ENCODE results near the gene GLRX5.

GLRX5 gene

DNA sequence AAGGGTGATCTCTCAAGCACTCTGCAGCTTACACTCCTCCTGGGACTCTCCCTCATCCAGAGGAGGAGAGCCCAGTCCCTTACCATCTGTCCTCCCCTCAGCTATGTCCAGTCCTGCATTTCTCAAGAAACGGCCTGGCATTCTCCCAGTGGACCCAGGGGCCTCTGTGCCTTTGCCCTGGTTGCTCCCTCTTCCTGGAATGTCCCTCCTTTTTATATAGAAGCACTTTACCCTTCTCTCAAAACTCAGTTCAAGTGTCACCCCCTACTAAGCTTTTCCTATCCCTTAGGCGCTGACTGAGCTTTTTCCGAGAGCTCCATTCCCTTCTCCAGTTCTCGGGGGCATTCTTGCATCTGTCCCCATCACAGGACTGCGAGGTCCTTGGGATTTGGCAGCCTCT lies 8.9 kb upstream of the GLRX5 start:
- ATAC-seq (replicated peaks) (no peak), DNase-seq (no peak)
- Mint-ChIP-seq H3K9me3 (no peaks in the 10 kb centered on the region), H3K27ac (peak overlapping the region in 1 of 2 donors; percentile 9), H3K4me1 (ENCODE audit: low read depth in 2 of 2) (peaks cover 33 to 36% of the 10 kb centered on the region in 2 donors), H3K4me3 (no peak overlapping the region), H3K36me3 (ENCODE audit: insufficient read depth) (peaks cover 5% of the 10 kb centered on the region), H3K27me3 (no peaks in the 10 kb centered on the region)

DNA sequence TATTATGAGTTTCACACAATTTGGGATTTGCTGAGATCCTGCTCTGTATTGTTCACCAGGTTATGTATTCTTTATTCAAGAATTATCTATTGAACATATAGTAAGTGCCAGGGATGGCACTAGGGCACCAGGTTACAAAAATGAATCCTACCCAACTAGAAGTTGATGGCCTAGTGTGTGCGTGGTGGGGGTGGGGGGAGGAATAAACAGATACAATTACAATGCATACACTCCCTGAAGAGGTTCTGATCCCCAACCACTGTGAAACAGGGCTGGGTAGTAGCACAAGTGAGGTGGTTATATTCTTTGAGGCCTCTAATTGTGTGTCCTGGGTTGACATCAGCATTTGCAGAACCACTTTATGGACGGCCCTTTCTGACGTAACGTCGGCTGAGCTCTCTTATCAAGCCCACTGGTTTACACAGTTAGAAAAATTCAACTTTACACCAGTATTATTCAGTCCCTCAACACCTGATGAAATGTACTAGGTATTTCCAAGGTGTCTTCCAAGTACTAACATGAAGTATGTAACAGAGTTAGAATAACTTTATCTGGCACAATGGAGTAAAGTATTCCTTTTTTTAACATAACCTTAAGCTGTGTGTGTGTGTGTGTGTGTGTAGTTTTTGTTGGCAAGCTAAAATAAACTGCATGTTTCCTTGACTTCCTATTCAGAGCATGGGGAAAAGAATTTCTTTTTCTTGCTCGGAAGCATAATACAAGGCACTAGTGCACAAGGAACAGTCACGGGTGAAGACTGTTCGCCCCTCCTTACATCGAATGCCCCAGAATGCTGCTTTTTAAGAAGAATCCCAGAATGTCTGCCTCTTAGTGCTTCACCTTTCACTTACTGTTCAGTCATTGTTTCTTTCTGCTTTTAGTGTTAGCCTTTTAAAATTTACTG lies 8.1 kb upstream of the GLRX5 start:
- Mint-ChIP-seq H3K9me3 (no peaks in the 10 kb centered on the region), H3K27me3 (no peaks in the 10 kb centered on the region), H3K36me3 (ENCODE audit: insufficient read depth) (peaks cover 8% of the 10 kb centered on the region), H3K4me3 (no peak overlapping the region), H3K27ac (peak overlapping the region; percentile 11 to 52), H3K4me1 (ENCODE audit: low read depth in 2 of 2) (peaks cover 34 to 35% of the 10 kb centered on the region in 2 donors)
- ATAC-seq (replicated peaks) = no peak
- DNase-seq = no peak

DNA sequence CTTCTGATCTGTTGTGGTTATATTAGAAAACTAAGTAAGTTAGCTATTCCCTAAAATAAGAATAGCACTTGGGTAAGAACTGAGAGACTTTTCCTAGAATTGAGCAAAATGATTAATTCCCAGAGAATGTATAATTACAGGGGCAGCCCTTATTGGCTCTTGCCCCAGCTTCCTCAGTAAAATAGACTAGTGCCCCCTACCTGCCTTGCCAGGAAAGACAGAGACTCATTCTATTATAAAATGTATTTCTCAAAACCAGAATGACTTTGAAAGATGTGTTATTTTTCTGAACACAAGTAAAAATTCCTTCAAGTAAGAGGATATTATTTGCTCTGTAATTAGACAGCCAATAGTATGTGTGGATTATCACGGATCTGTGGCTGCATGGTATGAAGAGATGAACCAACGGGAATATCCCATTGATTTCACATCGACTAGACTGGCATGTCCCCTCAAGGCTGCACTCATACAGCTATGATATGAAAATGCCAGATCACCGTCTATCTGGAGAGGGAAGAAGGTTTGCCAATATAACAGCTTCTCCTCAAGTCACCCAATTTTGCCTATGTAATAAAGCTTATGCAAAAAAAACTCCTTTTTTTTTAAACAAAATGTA lies 7.4 kb upstream of the GLRX5 start:
- Mint-ChIP-seq H3K27ac (peak overlapping the region; percentile 11 to 52), H3K4me1 (ENCODE audit: low read depth in 2 of 2) (peaks cover 34 to 35% of the 10 kb centered on the region in 2 donors)

DNA sequence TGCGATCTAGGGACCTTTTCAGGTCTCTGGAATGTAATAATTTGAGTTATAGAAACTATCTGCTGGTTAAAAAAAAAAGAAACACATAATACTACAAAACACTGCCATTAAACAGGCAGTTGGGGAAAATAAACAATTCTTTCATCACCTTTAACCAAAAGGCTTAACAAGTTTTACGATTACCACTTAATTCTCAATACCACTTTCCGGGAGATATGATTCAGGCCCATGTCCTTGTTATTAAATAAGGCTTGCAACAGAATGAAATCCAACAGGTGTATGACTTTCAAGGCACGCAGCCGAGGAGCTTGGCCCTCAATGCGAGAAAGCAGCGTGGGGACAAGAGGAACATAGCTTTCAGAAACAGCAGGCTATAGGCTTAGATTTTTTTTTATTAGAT lies 5.6 kb upstream of the GLRX5 start:
- Mint-ChIP-seq H3K27me3 (no peaks in the 10 kb centered on the region), H3K4me3 (no peak overlapping the region), H3K36me3 (ENCODE audit: insufficient read depth) (peaks cover 9% of the 10 kb centered on the region), H3K27ac (no peak overlapping the region), H3K4me1 (ENCODE audit: low read depth in 2 of 2) (peaks cover 26 to 34% of the 10 kb centered on the region in 2 donors), H3K9me3 (no peaks in the 10 kb centered on the region)
- ATAC-seq (replicated peaks) (no peak), DNase-seq (no peak)

More for the DNA sequence above, 7.4 kb upstream of the GLRX5 start:
- peaks cover 5% of the 10 kb centered on the region for H3K36me3 Mint-ChIP-seq (ENCODE audit: insufficient read depth)
- peak; percentile 20 for ATAC-seq (replicated peaks)
- no peak overlapping the region for H3K4me3 Mint-ChIP-seq
- peak; percentile 41 to 56 (median 53) for DNase-seq
- H3K27me3 Mint-ChIP-seq = no peaks in the 10 kb centered on the region
- H3K9me3 Mint-ChIP-seq = no peaks in the 10 kb centered on the region

DNA sequence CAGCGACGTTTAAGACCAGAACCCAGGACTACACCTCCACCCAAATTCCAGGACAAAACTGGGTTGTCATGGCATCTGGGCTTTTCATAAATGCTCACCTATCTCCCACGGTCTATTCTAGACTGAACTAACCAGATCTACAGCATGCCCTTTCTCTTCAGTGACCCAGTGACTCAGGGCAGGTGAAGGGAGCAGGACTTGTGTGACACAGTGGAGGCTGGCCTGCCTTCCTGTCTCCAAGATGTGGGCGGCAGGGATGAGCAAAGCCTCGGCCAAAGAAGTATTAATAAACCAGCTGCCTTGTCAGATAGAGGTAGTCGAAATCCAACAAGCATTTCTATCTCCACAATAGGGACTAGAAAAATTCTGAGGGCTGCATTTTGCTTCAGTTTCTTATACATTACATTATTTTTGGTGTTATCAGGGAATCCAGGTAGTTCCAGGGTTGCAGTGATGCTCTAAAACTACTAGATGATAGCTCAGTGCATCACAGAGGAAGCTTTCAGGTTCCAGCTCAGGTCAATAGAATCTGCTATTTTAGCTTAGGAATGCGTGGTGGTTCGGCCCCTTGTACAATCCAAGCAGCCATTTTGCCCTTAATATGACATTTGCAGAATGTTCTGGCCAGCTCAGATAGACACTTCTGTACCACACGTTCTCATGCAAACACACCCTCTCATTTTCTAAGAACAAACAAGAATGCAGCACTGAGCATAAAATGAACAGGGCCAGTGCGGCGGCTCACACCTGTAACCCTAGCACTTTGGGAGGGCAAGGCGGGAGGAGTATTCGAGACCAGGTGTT lies 4.2 kb upstream of the GLRX5 start:
- H3K27me3 Mint-ChIP-seq = no peaks in the 10 kb centered on the region
- H3K36me3 Mint-ChIP-seq (ENCODE audit: insufficient read depth) = peaks cover 16% of the 10 kb centered on the region
- H3K27ac Mint-ChIP-seq = peak overlapping the region in 1 of 2 donors; percentile 32
- peaks cover 27 to 33% of the 10 kb centered on the region in 2 donors for H3K4me1 Mint-ChIP-seq (ENCODE audit: low read depth in 2 of 2)
- no peaks in the 10 kb centered on the region for H3K9me3 Mint-ChIP-seq
- H3K4me3 Mint-ChIP-seq = no peak overlapping the region
- ATAC-seq (replicated peaks) = no peak
- no peak for DNase-seq

DNA sequence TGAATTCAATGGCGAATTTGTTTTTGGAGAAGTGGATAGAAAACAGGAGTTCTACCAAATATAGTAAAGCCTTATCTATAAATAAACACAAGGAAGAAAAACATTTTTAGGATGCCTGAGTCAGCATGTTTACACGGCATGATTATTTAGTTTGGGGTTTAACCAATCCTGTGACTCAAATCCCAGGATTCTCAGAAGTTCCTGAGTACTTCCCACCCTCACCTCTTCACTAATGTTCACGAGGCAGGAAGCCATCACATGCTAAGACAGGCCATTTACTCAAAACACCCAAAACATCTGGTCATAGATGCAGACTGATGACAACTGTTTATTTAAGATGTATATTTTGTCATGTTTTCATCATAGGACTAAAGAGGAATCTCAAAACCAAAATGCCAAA lies 3.4 kb upstream of the GLRX5 start:
- peak overlapping the region in 1 of 2 donors; percentile 32 for H3K27ac Mint-ChIP-seq
- H3K27me3 Mint-ChIP-seq = no peaks in the 10 kb centered on the region
- no peak overlapping the region for H3K4me3 Mint-ChIP-seq
- no peaks in the 10 kb centered on the region for H3K9me3 Mint-ChIP-seq
- ATAC-seq (replicated peaks) (no peak), DNase-seq (no peak)
- H3K4me1 Mint-ChIP-seq (ENCODE audit: low read depth in 2 of 2) = peaks cover 34 to 37% of the 10 kb centered on the region in 2 donors
- H3K36me3 Mint-ChIP-seq (ENCODE audit: insufficient read depth) = peaks cover 16% of the 10 kb centered on the region

DNA sequence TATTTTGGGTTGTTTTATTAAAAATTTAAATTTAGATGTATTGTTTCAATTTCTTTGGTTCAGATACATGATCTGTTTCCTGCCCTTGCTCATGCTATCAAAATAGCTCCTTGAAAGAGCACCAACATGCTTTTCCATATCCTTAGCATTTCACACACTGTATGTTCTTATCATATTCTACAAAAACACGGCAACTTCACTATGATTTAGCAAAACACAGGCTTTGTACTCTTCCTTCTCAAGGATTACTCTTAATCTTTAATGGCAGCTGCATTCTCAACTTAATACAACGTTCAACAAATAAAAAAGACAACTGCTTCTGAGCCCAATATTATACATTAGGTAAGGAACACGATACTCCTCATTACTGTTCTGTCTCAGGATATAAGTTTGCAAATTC lies 2.9 kb upstream of the GLRX5 start:
- H3K4me3 Mint-ChIP-seq = peak overlapping the region; percentile 35 to 87
- no peaks in the 10 kb centered on the region for H3K27me3 Mint-ChIP-seq
- peaks cover 37% of the 10 kb centered on the region in 2 donors for H3K4me1 Mint-ChIP-seq (ENCODE audit: low read depth in 2 of 2)
- H3K36me3 Mint-ChIP-seq (ENCODE audit: insufficient read depth) = peaks cover 16% of the 10 kb centered on the region
- peak overlapping the region; percentile 85 to 93 for H3K27ac Mint-ChIP-seq
- ATAC-seq (replicated peaks) = no peak
- no peaks in the 10 kb centered on the region for H3K9me3 Mint-ChIP-seq
- no peak for DNase-seq

DNA sequence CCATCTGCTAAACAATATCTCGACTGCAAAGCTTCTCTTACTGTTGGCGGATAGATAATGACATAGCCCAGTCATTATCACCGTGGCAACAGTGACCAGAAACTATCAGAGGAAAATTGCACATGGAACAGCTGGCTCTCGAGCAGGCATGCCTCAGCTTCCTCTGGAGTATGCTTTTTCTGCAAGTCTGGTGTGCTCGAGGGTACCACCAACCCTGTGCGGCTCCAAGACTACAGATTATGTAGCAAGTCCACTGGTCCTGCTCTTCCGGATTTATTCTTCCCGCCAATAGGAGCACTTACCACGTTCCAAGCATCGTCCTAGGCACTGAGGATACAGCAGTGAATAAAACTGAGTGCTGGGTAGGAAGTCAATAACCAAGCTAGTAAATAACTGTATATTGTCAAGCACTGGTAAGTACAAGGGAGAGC lies 1.4 kb upstream of the GLRX5 start:
- DNase-seq = no peak
- Mint-ChIP-seq H3K27ac (peak overlapping the region; percentile 85 to 93), H3K36me3 (ENCODE audit: insufficient read depth) (peaks cover 16% of the 10 kb centered on the region), H3K4me1 (ENCODE audit: low read depth in 2 of 2) (peaks cover 38 to 43% of the 10 kb centered on the region in 2 donors), H3K9me3 (no peaks in the 10 kb centered on the region), H3K4me3 (peak overlapping the region; percentile 87 to 91), H3K27me3 (no peaks in the 10 kb centered on the region)
- no peak for ATAC-seq (replicated peaks)

DNA sequence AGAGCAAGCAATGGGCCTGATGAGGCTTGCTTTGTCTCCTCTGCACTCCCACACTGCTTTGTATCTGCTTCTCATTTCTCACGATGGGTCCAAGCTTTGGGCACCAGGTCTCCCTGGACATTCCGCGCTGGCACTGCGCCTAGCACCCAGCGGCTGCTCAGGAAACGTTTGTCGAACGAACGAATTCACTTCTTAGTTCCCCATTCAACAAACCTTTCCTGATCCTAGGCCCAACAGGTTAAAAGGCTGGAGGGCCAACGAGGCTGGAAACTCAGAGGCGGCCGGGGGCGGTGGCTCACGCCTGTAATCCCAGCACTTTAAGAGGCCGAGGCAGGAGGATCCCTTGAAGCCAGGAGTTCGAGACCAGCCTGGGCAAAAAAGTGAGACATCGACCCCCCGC lies 1.0 kb upstream of the GLRX5 start:
- peaks cover 38 to 47% of the 10 kb centered on the region in 2 donors for H3K4me1 Mint-ChIP-seq (ENCODE audit: low read depth in 2 of 2)
- H3K27me3 Mint-ChIP-seq = no peaks in the 10 kb centered on the region
- H3K4me3 Mint-ChIP-seq = peak overlapping the region; percentile 87 to 91
- ATAC-seq (replicated peaks) = no peak
- H3K36me3 Mint-ChIP-seq (ENCODE audit: insufficient read depth) = peaks cover 16% of the 10 kb centered on the region
- DNase-seq = no peak
- no peaks in the 10 kb centered on the region for H3K9me3 Mint-ChIP-seq
- H3K27ac Mint-ChIP-seq = peak overlapping the region; percentile 85 to 93

DNA sequence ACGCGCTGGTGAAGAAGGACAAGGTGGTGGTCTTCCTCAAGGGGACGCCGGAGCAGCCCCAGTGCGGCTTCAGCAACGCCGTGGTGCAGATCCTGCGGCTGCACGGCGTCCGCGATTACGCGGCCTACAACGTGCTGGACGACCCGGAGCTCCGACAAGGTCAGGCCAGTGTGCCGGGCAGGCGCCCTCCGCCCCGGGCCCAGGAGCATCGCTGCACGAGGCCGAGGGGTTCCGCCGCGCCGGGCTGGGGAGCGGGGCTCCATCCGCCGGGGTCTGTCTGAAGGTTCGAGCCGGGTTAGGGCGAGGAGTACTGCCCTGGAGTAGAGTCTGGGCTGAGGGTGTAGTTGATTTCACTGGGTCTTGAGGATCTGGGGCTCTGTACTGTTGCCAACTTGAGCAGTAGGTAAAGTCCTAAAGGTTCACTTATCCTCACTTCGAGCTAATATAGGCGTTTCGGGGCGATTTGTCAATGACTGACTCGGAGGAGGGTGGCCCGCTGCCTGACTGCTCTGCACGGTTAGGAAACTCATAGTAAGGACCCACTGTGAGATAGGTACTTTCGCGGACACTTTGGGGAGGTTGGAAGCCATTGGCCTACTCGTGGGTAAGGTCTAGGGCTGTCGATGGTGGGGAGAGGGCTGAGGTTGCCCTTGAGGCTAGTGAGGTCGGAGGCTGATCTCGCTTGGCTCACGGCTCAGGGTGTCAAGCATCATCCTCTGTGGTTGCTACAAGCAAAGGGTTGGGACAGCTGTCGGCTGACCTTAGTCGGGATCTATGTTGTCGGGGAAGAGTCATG lies 574 bp downstream of the GLRX5 start:
- Mint-ChIP-seq H3K36me3 (ENCODE audit: insufficient read depth) (peaks cover 16% of the 10 kb centered on the region), H3K4me3 (peak overlapping the region; percentile 87 to 91), H3K9me3 (no peaks in the 10 kb centered on the region), H3K4me1 (ENCODE audit: low read depth in 2 of 2) (peaks cover 43 to 58% of the 10 kb centered on the region in 2 donors), H3K27ac (peak overlapping the region; percentile 85 to 93), H3K27me3 (no peaks in the 10 kb centered on the region)
- ATAC-seq (replicated peaks) = no peak
- no peak for DNase-seq

DNA sequence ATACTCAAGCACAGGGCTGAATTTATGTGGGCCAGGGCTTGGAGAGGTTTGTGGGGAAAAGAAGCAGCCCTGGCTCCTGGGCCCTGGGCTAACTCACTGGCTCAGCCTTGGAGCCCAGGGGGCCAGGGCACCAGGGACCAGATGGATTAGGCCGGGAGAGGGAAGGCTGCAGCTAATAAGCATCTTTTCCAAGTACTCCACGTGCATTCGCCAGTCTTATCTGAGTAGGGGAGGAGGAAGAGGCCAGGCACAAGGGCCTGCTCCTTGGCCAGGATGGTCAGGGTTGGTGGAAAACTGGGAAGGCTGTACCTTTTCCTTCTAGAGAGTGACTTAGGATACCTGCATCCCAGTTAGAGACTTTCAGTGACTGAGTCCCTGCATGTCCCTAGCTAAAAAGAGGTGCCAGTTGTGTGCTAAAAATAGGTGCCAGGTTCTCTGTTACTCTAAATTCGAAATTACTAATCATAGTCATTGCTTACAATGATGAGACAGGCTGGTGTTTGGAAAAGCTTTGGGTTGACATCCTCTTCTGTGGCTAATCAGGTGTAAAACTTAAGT lies 1.3 kb downstream of the GLRX5 start:
- Mint-ChIP-seq H3K36me3 (ENCODE audit: insufficient read depth) (peaks cover 13% of the 10 kb centered on the region), H3K9me3 (no peaks in the 10 kb centered on the region), H3K27ac (peak overlapping the region; percentile 85 to 93), H3K4me3 (peak overlapping the region; percentile 87 to 91), H3K27me3 (no peaks in the 10 kb centered on the region), H3K4me1 (ENCODE audit: low read depth in 2 of 2) (peaks cover 48 to 65% of the 10 kb centered on the region in 2 donors)
- no peak for ATAC-seq (replicated peaks)
- no peak for DNase-seq

DNA sequence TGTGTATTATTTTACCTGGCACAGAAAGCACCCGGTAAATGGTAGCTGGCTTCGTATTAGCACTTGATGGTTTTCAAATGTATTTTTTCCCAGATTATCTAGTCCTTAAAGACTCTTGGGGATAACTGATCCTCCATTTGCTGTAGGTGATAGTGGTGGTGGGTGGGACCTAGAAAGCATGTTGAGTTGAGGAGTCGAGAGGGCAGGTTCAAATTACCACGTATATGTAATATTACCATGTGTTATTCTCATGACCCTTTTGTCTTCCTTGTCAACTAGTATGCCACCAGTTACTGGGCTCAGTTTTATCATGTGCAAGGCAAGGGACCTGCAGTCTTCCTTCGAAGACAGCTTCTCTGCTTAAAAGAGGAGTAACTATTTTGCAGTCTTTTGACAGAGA lies 1.8 kb downstream of the GLRX5 start:
- peaks cover 48 to 66% of the 10 kb centered on the region in 2 donors for H3K4me1 Mint-ChIP-seq (ENCODE audit: low read depth in 2 of 2)
- no peak for ATAC-seq (replicated peaks)

More for the DNA sequence above, 1.8 kb downstream of the GLRX5 start:
- Mint-ChIP-seq H3K9me3 (no peaks in the 10 kb centered on the region), H3K27ac (no peak overlapping the region), H3K36me3 (ENCODE audit: insufficient read depth) (peaks cover 11% of the 10 kb centered on the region), H3K4me3 (no peak overlapping the region), H3K27me3 (no peaks in the 10 kb centered on the region)
- no peak for DNase-seq

Data from effector memory CD8-positive, alpha-beta T cell (primary cell).